Endothelial cell of umbilical vein (primary cell): Measurements from ENCODE around the gene TDRD7. TPM values are rescaled to one million over a fixed set of nuclear protein-coding genes. Genes with fewer than 3 reads are reported as not detected.
A peak's percentile ranks its signal among the peaks of the same experiment; 100 is the strongest.

Experiments used
- BruUV-seq: library from RNA; stranded (reverse); fragments of 400-500 nt; replicated peaks from 2 replicates; lab custom pipeline; 2021; lab: Mats Ljungman, UMichigan
- CTCF ChIA-PET: fragments of 300-600, 350-600 bp; sonication (Branson Sonifier 250); formaldehyde crosslinking; loops from one replicate; lab custom pipeline; 2021; ENCODE audit warnings: antibody characterized with exemption, inconsistent platforms; lab: Charles Lee
- POLR2A ChIA-PET: fragments of 300-600, 350-600 bp; sonication (Branson Sonifier 250); formaldehyde crosslinking; loops from one replicate; lab custom pipeline; 2021; ENCODE audit warnings: antibody characterized with exemption, inconsistent platforms; lab: Charles Lee
- DNase-seq: peaks from one replicate; pipeline ENCODE4 v3.0.0-alpha.2; 2011; ENCODE audit warnings: low read depth, low spot score
- FAIRE-seq: peaks from 2 replicates; lab custom pipeline; 2011; peaks lifted over from hg19 to GRCh38; lab: Jason Lieb, UNC
- H2AFZ ChIP-seq: 2 replicates; pipeline ENCODE4 v1.6.0; 2012; ENCODE audit warnings: low read depth, low read length, control low read depth, inconsistent platforms
- H3K27ac ChIP-seq: 2 replicates; pipeline ENCODE4 v1.5.1; 2011; ENCODE audit warnings: low read depth, mild to moderate bottlenecking, control low read depth, low read length, moderate library complexity; ENCODE audit not compliant: insufficient read depth
- H3K27me3 ChIP-seq, 2 experiments: 2 replicates each; pipeline versions ENCODE4 v1.6.0 to v1.6.1; 2011; ENCODE audit warnings: low read length in 2 of 2, mixed read lengths in 1 of 2; ENCODE audit not compliant: control insufficient read depth in 2 of 2, insufficient read depth in 2 of 2
- H3K36me3 ChIP-seq, 2 experiments: 2 replicates in 1 of 2; 3 replicates in 1 of 2; pipeline ENCODE4 v1.5.1; 2011; ENCODE audit warnings: low read length in 2 of 2, mild to moderate bottlenecking in 1 of 2, moderate library complexity in 1 of 2; ENCODE audit not compliant: control insufficient read depth in 2 of 2, insufficient read depth in 2 of 2; ENCODE audit errors: extremely low read depth in 1 of 2
- H3K4me1 ChIP-seq: 3 replicates; pipeline ENCODE4 v1.5.1; 2011; ENCODE audit warnings: mild to moderate bottlenecking, low read length; ENCODE audit not compliant: control insufficient read depth, insufficient read depth; ENCODE audit errors: extremely low read depth
- H3K4me2 ChIP-seq: 2 replicates; pipeline ENCODE4 v1.6.1; 2011; ENCODE audit warnings: low read length, control low read depth, mixed read lengths; ENCODE audit not compliant: insufficient read depth
- H3K4me3 ChIP-seq, 3 experiments: fragments of 200-600 bp in 1 of 3; sonication (generic), shearing (Covaris generic) in 1 of 3; replicated peaks in 1 of 3; 2 replicates each; pipeline ENCODE4 v1.5.1; 2011 to 2016; ENCODE audit warnings: control low read depth in 3 of 3, low read length in 3 of 3, mild to moderate bottlenecking in 2 of 3, inconsistent platforms in 1 of 3, low read depth in 1 of 3, moderate library complexity in 1 of 3; ENCODE audit not compliant: insufficient read depth in 1 of 3
- H3K79me2 ChIP-seq: 2 replicates; pipeline ENCODE4 v1.6.0; 2012; ENCODE audit warnings: low read length, inconsistent platforms; ENCODE audit not compliant: control insufficient read depth, insufficient read depth
- H3K9ac ChIP-seq: replicated peaks from 2 replicates; pipeline ENCODE3; 2011; ENCODE audit warnings: low read length, control low read depth; ENCODE audit not compliant: insufficient read depth; ENCODE audit errors: extremely low read depth
- H3K9me1 ChIP-seq: replicated peaks from 3 replicates; pipeline ENCODE4 v1.6.0; 2011; ENCODE audit warnings: mild to moderate bottlenecking, low read length; ENCODE audit not compliant: control insufficient read depth, insufficient read depth; ENCODE audit errors: extremely low read depth
- H3K9me3 ChIP-seq: replicated peaks from 2 replicates; pipeline ENCODE4 v1.5.1; 2012; ENCODE audit warnings: low read length, inconsistent platforms; ENCODE audit not compliant: control insufficient read depth, insufficient read depth
- H4K20me1 ChIP-seq: replicated peaks from 2 replicates; pipeline ENCODE3; 2011; ENCODE audit warnings: mild to moderate bottlenecking, low read length; ENCODE audit not compliant: control insufficient read depth, insufficient read depth; ENCODE audit errors: extremely low read depth
- JUN ChIP-seq: IDR thresholded peaks from 2 replicates; pipeline ENCODE4 v1.6.1; 2011; ENCODE audit warnings: borderline replicate concordance, low read depth; ENCODE audit not compliant: insufficient read length, insufficient read depth
- POLR2AphosphoS5 ChIP-seq: IDR thresholded peaks from 2 replicates; pipeline ENCODE4 v1.6.1; 2012; ENCODE audit warnings: low read depth, mild to moderate bottlenecking, control low read depth, low read length, moderate library complexity; ENCODE audit not compliant: insufficient read depth
- dilution Hi-C: fragments of 300-500 bp; cut with MboI; formaldehyde crosslinking; loops from one replicate; pipeline ENCODE4 v1.15.0; 2019; ENCODE audit warnings: low sequenced_read_pairs; ENCODE audit not compliant: extremely low pct_ligation_motif_present
- intact Hi-C: fragments of 100-400 bp; cut with micrococcal nuclease; formaldehyde crosslinking; loops from one replicate; pipeline ENCODE4 v1.10.0; 2022
- polyA plus RNA-seq, 4 experiments: library from polyadenylated mRNA; depleted of rRNA in 3 of 4; stranded (reverse) in 3 of 4; unstranded in 1 of 4; fragments of >200 nt; gene quantifications; 2 replicates each; pipeline versions ENCODE4 v1.2.1 to v1.2.3, GENCODE V29; 2011 to 2012; ENCODE audit warnings: missing spikeins in 1 of 4
- total RNA-seq: library from RNA; stranded (reverse); gene quantifications from 2 replicates; pipeline ENCODE4 v1.2.3, GENCODE V29; 2021
- TF ChIP-seq, protein P1 (sequence below), 2 donors: IDR thresholded peaks; 1 replicate in 1 of 2; 2 replicates in 1 of 2; pipeline ENCODE4 v1.5.1; 2011; ENCODE audit warnings: low read length in 2 of 2, mild to moderate bottlenecking in 2 of 2, moderate library complexity in 2 of 2, control low read depth in 1 of 2, inconsistent platforms in 1 of 2, low read depth in 1 of 2; ENCODE audit not compliant: insufficient read depth in 1 of 2; ENCODE audit errors: extremely low read depth in 1 of 2

The TDRD7 gene
- total and polyA plus RNA-seq, 2 donors (not counting 3 experiments of a cell fraction or from before 2014, with no cell fraction given), result 4.9 to 11.5 TPM

DNA sequence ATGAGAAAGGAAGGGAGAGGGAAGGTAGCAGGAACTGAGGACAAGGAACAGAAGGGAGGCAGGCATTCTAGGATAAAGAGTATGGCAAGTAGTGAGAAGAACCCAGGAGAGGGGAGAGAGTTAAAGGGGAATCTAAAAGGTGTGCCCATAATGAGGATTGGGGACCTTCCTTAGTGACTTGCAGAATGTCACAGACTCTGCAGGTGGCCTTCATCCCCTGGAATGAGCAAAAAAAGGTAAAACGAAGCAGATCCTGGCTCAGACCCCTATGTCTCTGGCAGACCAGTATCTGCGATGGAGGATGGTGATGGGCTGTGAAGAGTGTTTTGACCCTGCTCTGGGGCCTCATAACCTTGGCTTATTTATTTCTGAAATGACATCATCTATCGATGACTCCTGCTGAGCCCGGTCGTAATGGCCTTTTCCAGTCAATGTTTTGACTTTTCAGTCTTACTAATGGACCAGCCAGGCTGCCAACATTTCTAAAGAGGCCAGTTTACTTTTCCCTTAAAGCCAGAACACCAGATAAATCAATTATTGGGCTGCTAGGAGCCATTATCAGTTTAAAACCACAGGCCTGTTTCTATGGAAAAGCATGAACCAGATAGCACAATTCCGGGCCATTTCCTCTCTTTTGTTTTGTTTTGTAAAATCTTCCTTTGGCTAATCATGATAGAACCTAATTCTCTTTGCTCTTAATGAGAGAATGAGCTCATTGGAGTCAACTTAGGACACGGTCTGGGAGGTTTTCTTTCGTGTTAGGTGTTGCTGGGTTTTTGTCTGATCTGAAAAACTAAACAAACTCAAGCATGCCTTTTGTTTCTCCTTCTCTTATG, 92.7 kb downstream of the TDRD7 start:
- Histone ChIP-seq H2AFZ (no peak overlapping the region), H3K4me3 (no peak overlapping the region), H3K9me1 (no peaks in the 10 kb centered on the region), H3K79me2 (no peaks in the 10 kb centered on the region), H3K4me2 (no peak overlapping the region), H4K20me1 (no peaks in the 10 kb centered on the region), H3K9ac (no peak overlapping the region), H3K27ac (no peak overlapping the region), H3K36me3 (no peaks in the 10 kb centered on the region), H3K4me1 (peaks cover 7% of the 10 kb centered on the region), H3K9me3 (no peaks in the 10 kb centered on the region), H3K27me3 (peaks cover 50 to 72% of the 10 kb centered on the region in 2 experiments)
- BruUV-seq, result no TSS peak
- peak; percentile 20 for TF ChIP-seq JUN
- TF ChIP-seq, protein P1, sequence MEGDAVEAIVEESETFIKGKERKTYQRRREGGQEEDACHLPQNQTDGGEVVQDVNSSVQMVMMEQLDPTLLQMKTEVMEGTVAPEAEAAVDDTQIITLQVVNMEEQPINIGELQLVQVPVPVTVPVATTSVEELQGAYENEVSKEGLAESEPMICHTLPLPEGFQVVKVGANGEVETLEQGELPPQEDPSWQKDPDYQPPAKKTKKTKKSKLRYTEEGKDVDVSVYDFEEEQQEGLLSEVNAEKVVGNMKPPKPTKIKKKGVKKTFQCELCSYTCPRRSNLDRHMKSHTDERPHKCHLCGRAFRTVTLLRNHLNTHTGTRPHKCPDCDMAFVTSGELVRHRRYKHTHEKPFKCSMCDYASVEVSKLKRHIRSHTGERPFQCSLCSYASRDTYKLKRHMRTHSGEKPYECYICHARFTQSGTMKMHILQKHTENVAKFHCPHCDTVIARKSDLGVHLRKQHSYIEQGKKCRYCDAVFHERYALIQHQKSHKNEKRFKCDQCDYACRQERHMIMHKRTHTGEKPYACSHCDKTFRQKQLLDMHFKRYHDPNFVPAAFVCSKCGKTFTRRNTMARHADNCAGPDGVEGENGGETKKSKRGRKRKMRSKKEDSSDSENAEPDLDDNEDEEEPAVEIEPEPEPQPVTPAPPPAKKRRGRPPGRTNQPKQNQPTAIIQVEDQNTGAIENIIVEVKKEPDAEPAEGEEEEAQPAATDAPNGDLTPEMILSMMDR (IDR thresholded peaks at IDR 0.05; ENCODE audit: extremely low read depth in 1 of 2, insufficient read depth in 1 of 2, low read depth in 1 of 2, low read length in 2 of 2), result no peak
- TF ChIP-seq POLR2AphosphoS5, result no peak
- intact Hi-C loops (no loop called here), dilution Hi-C loops (no loop called here)
- no peak for FAIRE-seq
- CTCF ChIA-PET, result interaction anchor here (1.1 to 4.6 kb wide), 3 partner anchors 94 to 111 kb away, joined by 3 to 51 read pairs (median 14); no protein-coding TSS in a partner anchor
- POLR2A ChIA-PET, result interaction anchor here (0.6 kb wide), 1 partner anchor 1052 kb away, joined by 5 read pairs; no protein-coding TSS in a partner anchor
- peak; percentile 56 for DNase-seq
